ES-I3 (cell line): ENCODE data around the gene PIGW.
A peak's percentile ranks its signal among the peaks of the same experiment; 100 is the strongest.

Source experiments
- H3K36me3 ChIP-seq: 2 replicates; pipeline ENCODE4 v1.6.1; 2013; ENCODE audit warnings: mild to moderate bottlenecking, low read length, control low read depth, moderate library complexity; ENCODE audit not compliant: insufficient read depth
- H3K4me1 ChIP-seq: 2 replicates; pipeline ENCODE4 v1.6.1; 2013; ENCODE audit warnings: mild to moderate bottlenecking, control low read depth, low read length; ENCODE audit not compliant: insufficient read depth
- H3K9ac ChIP-seq: 2 replicates; pipeline ENCODE4 v1.6.1; 2013; ENCODE audit warnings: low read depth, mild to moderate bottlenecking, low read length, moderate library complexity
- H3K9me3 ChIP-seq: 2 replicates; pipeline ENCODE4 v1.6.1; 2013; ENCODE audit warnings: mild to moderate bottlenecking, low read length, moderate library complexity; ENCODE audit not compliant: control insufficient read depth, insufficient read depth

Gene PIGW

DNA sequence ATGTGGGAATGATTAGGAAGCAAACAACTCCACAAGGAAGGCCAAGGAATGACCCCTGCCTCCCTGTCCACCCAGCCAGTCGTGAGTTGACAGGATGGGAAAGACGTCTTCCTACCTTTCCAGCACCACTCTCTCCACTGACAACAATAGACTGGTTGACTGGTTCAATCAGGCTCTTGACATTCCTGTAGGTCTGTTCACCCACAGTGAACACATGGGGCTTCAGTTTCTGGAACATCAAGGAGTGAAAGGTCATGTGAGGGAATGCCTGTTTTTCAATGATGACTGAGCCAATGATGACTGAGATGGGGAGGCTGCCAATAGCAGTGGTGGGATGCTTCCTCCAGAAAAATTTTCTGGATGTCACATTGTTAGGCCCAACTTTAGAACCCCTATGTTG lies 9.7 kb upstream of the PIGW start:
- H3K4me1 ChIP-seq = no peaks in the 10 kb centered on the region
- H3K9me3 ChIP-seq = no peaks in the 10 kb centered on the region
- no peak overlapping the region for H3K9ac ChIP-seq
- peaks cover 36% of the 10 kb centered on the region for H3K36me3 ChIP-seq

GRCh38 chr17:36525888-36526287 lies 8.9 kb upstream of the PIGW start:
- Histone ChIP-seq H3K9me3 (no peaks in the 10 kb centered on the region), H3K9ac (no peak overlapping the region), H3K4me1 (no peaks in the 10 kb centered on the region), H3K36me3 (peaks cover 36% of the 10 kb centered on the region)

DNA sequence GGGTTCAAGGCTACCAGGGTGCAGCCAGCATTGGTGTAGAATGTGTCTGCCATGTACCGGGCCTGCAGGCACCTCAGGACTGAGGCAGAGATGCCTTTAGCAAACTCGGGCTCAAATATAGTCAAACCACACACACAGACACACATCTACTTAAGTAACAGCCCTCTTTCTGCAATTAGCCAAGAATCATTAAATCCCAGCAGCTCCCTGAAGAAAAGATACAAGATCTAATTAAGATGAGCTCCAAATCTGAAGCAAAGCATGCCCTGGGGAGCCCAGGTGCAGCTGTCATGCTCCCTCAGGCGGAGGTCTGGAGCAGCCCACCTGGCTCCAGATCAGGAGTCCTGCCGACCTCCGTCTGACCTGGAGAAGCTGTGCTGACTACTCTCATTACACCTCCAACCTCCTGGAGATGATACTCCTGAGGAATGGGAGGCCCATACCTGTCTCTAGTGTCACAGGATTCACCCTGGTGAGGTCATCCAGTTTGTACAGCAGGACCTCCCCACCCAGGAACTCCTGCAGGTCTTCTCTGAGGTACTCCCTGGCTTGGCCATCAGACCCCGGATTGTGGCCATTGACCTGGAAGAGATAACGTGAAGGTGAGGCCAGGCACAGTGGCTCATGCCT lies 7.1 kb upstream of the PIGW start:
- Histone ChIP-seq H3K9ac (no peak overlapping the region), H3K36me3 (peaks cover 49% of the 10 kb centered on the region), H3K9me3 (no peaks in the 10 kb centered on the region), H3K4me1 (no peaks in the 10 kb centered on the region)

DNA sequence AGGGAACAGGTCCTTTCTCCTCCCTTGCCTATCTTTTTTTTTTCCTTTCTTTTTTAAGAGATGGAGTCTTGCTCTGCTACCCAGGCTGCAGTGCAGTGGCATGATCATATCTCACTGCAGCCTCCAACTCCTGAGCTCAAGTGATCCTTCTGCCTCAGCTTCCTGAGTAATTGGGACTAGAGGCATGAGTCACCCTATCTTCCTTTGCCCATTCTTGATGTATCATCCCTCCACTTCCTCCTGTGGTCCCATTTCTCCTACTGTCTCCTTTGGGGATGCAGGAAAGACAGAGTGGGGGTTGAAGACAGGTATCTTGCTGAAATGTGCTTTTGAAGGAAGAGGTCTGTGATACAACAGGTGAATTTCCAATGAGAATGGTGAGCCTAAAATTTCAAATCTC lies 5.7 kb upstream of the PIGW start:
- no peak overlapping the region for H3K9ac ChIP-seq
- H3K9me3 ChIP-seq = no peaks in the 10 kb centered on the region
- H3K4me1 ChIP-seq = no peaks in the 10 kb centered on the region
- H3K36me3 ChIP-seq = peaks cover 57% of the 10 kb centered on the region

GRCh38 chr17:36532435-36532975 lies 2.3 kb upstream of the PIGW start:
- Histone ChIP-seq H3K4me1 (no peaks in the 10 kb centered on the region), H3K36me3 (peaks cover 40% of the 10 kb centered on the region), H3K9me3 (no peaks in the 10 kb centered on the region), H3K9ac (no peak overlapping the region)

DNA sequence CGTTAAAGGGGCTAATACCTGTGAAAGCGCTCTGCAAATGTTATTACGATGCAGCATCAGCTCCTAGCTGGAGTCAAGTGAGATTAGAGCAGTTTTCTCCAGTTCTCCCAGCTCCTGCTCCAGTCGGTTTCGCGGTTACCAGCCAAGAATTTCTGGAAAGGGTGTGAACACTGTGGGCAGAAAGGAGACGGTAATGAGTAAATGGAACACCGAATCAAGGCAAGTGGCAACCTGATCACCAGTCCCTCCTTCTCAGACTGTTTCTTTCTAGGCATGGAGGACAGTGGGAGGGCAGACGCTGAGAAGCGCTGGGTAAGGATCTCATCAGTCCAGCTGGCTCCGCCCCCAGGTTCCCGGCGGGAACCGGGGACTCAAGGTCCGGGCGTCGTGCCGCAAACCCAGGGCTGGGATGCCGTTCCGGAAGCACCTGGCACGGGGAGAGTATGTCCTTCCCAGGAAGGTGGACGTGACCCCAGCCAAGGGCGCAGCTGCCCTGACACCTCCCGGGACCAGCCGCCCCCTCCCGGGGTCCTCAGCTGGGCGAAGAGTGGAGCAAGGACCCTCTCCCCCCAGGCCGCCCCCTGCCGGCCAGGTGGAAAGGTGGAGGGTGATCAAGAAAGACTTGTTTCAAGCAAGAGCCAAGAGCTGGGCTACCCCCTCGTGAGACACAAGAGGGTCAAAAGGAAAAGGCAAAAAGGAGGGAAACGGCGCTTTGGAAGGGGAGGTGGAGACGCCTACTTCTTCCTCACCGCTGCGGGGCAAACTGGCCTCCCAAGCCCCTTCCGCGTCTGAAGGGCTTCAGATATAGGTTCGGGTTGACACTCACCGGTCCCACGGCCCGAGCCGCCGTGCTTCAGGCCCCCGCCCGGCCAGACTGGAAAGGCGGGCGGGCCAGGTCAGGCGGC lies 600 bp upstream of the PIGW start:
- Histone ChIP-seq H3K36me3 (peaks cover 35% of the 10 kb centered on the region), H3K4me1 (no peaks in the 10 kb centered on the region), H3K9me3 (no peaks in the 10 kb centered on the region), H3K9ac (peak overlapping the region; percentile 86)

DNA sequence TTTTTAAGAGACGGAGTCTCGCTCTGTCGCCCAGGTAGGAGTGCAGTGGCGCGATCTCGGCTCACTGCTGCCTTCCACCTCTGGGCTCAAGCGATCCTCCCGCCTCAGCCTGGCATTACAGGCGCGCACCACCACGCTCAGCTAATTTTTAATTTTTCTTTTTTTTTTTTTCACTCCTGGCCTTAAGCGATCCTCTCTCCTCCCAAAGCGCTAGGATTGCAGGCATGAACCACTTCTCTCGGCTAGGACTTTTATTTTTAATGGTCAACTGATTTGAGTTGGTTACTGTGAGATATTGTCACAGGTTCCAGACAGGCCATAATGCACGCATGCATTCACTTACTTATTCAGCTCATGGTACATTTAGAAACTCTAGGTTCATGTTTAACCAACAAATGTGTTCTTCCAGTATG lies 888 bp downstream of the PIGW start:
- peaks cover 35% of the 10 kb centered on the region for H3K36me3 ChIP-seq

GRCh38 chr17:36540696-36541095 lies 5.9 kb downstream of the PIGW start:
- Histone ChIP-seq H3K4me1 (no peaks in the 10 kb centered on the region), H3K36me3 (peaks cover 13% of the 10 kb centered on the region), H3K9ac (no peak overlapping the region), H3K9me3 (no peaks in the 10 kb centered on the region)

More for the DNA sequence above, 888 bp downstream of the PIGW start:
- peak overlapping the region; percentile 86 for H3K9ac ChIP-seq
- H3K9me3 ChIP-seq = no peaks in the 10 kb centered on the region
- no peaks in the 10 kb centered on the region for H3K4me1 ChIP-seq

DNA sequence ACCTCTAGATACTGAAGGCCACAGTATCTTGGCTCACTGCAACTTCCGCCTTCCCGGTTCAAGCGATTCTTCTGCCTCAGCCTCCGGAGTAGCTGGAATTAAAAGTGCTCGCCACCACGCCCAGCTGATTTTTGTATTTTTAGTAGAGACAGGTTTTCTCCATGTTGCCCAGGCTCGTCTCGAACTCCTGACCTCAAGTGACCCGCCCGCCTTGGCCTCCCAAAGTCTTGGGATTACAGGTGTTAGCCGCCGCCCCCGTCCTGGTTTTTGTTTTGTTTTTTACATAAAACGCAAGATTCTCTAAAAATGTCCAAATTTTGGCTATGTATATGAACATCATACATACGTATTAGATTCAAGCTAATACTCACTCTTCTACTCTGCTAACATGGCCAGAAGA lies 8.0 kb downstream of the PIGW start:
- Histone ChIP-seq H3K4me1 (peaks cover 7% of the 10 kb centered on the region; the same call in 1 of the 2 replicates), H3K36me3 (peaks cover 3% of the 10 kb centered on the region; the same call in 1 of the 2 replicates), H3K9ac (no peak overlapping the region), H3K9me3 (no peaks in the 10 kb centered on the region)

- Histone ChIP-seq H3K36me3 (no peaks in the 10 kb centered on the region), H3K4me1 (peaks cover 7% of the 10 kb centered on the region; the same call in 1 of the 2 replicates), H3K9me3 (no peaks in the 10 kb centered on the region)
These were observed 9.2 kb downstream of the PIGW start for GRCh38 chr17:36544044-36544306.

DNA sequence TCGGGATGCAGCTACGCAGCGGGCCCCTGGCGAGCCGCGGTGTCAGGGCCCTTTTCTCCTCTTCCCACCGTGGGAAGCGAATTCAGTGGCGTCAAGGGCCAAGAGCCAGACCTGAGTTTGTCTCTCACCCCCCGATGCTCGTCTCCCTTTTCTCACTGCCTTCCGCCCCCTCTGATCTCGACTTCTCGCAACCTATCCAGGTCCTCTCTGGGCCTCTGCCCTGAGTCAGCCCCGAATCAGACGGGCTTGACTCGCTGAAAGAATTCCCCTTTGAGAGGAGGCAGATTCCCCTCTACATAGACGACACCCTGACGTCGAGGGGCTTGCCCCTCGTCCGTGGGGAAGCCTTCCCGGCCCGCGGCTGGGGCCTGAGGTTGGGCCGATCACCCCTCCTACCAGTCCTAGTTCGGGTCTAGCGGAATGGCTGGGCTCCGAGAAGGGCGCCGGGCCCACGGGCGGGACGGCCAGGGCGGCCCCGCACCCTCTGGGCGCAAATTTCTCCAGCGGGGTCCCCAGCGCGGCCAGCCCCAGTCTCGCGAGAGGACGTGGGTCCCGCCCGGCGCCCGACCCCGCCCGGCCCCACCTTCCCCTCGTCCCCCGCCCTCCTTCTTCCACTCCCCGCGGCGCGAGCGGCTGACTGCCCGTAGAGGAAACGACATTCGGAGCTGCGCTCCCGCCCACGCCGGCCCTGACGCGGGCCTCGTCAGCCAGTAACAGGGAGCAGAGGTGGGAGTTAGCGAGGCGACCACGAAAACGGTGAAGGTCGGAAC lies 9.7 kb downstream of the PIGW start, which contains the start of gene GGNBP2:
GGNBP2 (plus strand) TSS at position 613 of the 770 bp plus-strand sequence. CDS start 806 bp downstream, outside the sequence.
- H3K9ac ChIP-seq = peak within 1 kb of the TSS; percentile 100
- H3K9me3 ChIP-seq = no peaks in the 10 kb centered on the region
- H3K4me1 ChIP-seq = peaks cover 7% of the 10 kb centered on the region; the same call in 1 of the 2 replicates
- no peaks in the 10 kb centered on the region for H3K36me3 ChIP-seq

More at GRCh38 chr17:36544044-36544306, 9.2 kb downstream of the PIGW start:
- peak overlapping the region; percentile 100 for H3K9ac ChIP-seq

- H3K9me3 ChIP-seq = no peaks in the 10 kb centered on the region
- H3K36me3 ChIP-seq = no peaks in the 10 kb centered on the region
- peak overlapping the region; percentile 100 for H3K9ac ChIP-seq
- H3K4me1 ChIP-seq = peaks cover 7% of the 10 kb centered on the region; the same call in 1 of the 2 replicates
These were observed 10.3 kb downstream of the PIGW start for GRCh38 chr17:36545077-36545464.

DNA sequence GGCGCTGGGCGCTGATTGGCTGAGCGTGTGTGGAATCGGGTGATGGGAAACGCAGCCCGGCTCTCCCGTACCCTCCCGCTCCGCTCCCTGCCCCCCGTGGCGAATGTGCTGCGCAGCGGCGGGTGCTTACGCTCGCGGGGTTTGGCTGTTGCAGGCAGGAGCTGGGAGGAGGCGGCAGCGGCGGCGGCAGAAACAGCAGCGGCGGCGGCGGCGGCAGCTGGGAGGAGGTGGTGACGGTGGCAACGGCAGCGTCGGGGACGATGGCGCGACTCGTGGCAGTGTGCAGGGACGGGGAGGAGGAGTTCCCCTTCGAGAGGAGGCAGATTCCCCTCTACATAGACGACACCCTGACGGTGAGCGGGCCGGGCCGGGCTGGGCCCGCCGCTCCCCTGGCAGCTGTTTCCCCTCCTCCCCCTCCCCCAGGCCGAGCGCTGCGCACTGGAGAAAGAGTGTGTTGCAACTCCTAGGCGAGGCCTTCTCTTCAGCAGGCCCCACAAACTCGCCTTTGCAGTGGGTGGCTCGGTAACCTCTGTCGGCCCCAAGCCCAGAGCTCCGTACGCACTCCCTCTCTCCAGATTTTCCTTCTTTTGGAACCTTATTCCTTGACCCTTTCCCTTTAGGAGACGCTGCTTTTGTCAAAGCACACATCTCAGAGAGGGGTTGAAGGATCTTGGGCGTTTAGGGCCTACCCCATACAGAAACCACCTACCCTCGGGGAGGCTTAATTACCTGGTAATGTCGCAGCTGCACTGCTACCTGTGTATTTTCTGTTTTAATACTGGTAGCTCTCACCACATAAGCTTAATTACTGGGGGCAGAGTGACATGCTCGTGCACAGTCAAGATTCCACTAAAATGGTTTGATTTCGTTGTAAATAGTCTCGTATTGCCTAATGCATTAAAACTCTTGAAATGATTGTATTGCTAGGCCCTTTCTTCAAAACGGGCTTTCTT lies 11.0 kb downstream of the PIGW start:
- Histone ChIP-seq H3K4me1 (peaks cover 7% of the 10 kb centered on the region; the same call in 1 of the 2 replicates), H3K36me3 (no peaks in the 10 kb centered on the region), H3K9me3 (no peaks in the 10 kb centered on the region)

More for the DNA sequence above, 11.0 kb downstream of the PIGW start:
- H3K9ac ChIP-seq = peak overlapping the region; percentile 100
